T-helper 22 cell (primary cell): ENCODE results near the gene SOX9.
"Not testable (repeated sequence)": the region's sequence is repeated elsewhere in the genome, so short reads cannot be mapped to it uniquely, and the experiment has no call there.

Experiments
- DNase-seq: peaks from one replicate; pipeline ENCODE4 v3.0.0-alpha.2; 2020; ENCODE audit warnings: low read depth

The SOX9 gene

GRCh38 chr17:72126575-72127486 lies 6.0 kb downstream of the SOX9 start:
- no peak for DNase-seq

- DNase-seq = no peak
These were observed 7.2 kb downstream of the SOX9 start for GRCh38 chr17:72128039-72128438.

GRCh38 chr17:72134608-72135394 lies 14.0 kb downstream of the SOX9 start:
- no peak for DNase-seq

DNA sequence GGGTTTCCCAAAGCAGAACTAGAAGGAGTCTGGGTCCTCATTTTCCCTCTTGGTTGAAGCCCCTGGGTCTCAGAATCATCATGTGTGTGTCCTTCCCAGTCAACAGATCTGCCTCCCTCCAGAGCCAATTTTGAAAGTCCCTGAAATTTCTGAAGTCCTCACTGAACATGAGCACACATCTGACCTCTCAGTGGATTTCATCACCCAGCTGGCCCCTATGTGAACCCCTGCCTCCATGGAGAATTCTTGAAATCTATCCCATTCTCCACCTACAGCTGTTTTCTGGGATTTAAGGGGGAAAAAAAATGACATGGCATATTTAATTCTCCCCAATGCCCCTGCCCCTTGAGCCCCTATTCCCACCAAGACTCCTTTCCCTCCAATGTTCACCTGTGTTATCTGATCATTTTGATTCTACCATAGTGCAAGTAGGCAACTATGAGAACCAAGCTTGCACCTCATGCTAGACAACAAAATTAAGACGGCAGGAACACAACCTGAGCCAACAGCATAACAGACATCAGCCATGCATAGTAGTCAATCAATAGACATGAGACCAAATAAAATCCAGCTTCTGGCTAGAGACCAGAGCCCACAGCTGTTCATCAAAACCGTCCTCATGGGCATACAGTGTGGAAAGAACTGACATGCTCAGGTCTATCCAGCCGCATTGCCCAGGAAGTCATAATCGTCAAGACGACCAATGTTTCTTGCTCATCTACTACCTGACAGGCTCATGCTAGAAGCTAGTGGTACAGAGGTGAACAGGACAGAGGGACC lies 14.9 kb downstream of the SOX9 start:
- DNase-seq = no peak

DNA sequence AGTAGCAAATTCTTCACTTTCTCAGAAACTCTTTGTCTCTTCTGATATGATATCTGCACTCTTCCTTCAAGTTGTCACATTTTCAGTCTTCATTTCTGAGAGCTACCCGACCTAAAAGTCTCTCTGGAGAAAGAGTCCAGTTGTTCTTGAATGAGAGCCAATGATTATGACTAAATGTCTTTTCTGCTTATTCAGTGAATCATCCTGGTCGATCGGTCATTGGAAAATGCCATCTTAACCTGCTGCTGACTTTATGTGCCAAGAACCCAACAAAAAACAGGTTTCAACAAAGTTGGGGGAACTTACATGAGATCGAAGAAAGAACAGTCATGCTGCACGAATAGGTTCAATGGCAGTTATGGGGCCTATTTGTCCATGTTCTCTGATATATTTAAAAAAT lies 15.9 kb downstream of the SOX9 start:
- no peak for DNase-seq

GRCh38 chr17:72137161-72137560 lies 16.3 kb downstream of the SOX9 start:
- DNase-seq = no peak

DNA sequence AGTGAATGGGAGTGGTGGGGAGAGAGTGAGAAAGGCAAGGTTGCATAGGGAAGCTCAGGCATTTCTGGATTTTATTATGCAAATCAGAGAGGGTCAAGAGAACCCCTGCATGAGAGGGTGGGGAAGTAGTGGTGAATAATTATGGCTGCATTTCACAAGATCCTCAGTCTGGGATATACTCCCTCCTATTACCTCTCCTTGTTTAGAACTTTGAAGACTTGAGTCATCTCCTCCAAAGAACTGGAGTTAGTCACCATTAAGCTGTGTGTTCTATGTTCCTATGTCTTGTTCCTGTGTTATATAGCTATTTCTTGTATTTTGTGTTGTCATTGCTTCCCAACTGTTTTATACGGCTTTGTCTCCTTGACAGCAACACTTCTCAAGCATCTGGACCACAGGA lies 18.4 kb downstream of the SOX9 start:
- no peak for DNase-seq

DNA sequence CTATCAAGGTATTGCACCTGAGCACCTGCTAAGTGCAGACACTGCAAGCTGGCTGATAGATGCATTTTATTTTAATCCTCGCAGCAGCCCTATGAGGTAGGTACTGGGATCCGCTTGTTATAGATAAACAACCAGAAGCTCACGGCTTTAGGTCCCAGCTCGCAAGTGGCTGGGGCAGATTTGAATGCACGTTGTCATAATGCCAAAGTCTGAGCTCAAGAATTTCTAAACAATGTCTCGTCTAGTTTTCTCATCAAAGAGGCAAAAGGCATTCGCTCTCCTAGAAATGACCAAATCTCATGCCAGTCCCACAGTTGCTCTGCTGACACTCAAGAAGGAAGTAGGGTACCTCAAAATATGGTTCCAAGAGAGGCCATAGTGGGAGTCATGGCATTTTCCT lies 20.5 kb downstream of the SOX9 start:
- no peak for DNase-seq

DNA sequence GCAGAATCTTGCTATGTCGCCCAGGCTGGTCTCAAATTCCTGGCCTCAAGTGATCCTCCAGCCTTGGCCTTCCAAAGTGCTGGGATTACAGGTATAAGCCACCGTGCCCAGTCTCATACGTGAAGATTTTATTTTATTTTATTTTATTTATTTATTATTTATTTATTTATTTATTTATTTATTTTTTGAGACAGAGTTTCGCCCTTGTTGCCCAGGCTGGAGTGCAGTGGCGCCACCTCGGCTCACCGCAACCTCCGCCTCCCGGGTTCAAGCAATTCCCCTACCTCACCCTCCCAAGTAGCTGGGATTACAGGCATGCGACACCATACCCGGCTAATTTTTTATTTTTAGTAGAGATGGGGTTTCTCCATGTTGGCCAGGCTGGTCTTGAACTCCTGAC lies 21.3 kb downstream of the SOX9 start:
- not testable (repeated sequence) for DNase-seq

- DNase-seq = no peak
These were observed 21.8 kb downstream of the SOX9 start for GRCh38 chr17:72142614-72143013.

- no peak for DNase-seq
These were observed 22.4 kb downstream of the SOX9 start for GRCh38 chr17:72143245-72143644.

DNA sequence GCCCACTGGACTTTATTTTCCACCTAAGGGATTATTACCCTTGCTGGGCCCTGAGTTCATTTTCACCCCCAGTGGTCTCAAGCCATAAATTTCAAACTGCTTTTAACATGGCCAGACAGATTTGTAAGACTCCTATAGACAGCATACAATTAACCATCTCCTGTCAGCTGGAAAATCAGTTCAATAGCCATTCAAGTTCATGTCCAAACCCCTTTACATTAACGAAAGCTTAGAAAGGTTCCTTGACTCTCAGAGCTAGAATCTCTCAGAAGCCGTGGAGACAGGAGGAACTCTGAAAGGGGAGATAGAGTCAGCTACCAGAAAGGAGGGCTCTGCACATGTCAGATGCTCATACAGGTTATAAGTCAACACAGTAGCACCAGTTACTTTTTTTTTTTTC lies 23.3 kb downstream of the SOX9 start:
- no peak for DNase-seq

- no peak for DNase-seq
These were observed 24.7 kb downstream of the SOX9 start for GRCh38 chr17:72145562-72145961.

GRCh38 chr17:72145962-72146361 lies 25.1 kb downstream of the SOX9 start:
- no peak for DNase-seq

- no peak for DNase-seq
These were observed 25.6 kb downstream of the SOX9 start for GRCh38 chr17:72146371-72146770.

DNA sequence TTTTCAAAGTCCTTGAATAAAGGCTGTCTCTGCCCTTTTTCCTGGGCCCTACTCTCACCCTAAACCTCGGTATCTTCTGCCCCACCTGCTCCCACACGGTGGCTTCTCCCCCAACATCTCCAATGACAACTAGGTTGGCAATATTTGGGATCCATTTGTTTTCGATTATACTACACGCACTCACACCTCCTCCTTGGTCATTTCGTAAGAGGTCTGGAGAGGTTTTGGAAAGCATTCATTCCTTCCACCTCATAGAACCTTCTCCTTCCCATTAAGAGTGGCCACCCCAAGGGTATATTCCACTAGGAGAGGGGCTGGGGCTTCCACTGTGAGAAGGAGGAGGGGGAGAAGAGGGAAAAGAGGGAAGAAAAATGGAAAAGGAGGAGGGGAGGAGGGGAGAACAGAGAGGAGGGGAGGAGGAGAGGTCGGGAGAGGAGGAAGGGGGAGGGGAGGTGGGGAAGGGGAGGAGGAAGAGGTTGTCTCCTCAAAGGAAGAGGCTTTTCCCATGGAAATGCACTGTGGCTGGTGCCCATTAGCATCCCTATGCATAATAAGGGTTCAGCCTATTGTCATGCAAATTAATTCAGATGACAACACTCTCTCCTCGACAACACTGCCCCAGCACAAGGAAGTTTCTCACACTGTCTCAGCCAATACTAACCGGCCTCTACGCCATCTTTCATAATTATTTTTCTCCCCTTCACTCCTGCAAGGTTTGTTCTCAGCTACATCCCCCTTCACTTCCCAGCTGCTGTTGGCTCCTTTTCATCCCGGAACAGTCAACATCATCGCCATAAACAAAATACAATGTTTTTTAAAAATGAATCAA lies 30.0 kb downstream of the SOX9 start:
- DNase-seq = no peak

DNA sequence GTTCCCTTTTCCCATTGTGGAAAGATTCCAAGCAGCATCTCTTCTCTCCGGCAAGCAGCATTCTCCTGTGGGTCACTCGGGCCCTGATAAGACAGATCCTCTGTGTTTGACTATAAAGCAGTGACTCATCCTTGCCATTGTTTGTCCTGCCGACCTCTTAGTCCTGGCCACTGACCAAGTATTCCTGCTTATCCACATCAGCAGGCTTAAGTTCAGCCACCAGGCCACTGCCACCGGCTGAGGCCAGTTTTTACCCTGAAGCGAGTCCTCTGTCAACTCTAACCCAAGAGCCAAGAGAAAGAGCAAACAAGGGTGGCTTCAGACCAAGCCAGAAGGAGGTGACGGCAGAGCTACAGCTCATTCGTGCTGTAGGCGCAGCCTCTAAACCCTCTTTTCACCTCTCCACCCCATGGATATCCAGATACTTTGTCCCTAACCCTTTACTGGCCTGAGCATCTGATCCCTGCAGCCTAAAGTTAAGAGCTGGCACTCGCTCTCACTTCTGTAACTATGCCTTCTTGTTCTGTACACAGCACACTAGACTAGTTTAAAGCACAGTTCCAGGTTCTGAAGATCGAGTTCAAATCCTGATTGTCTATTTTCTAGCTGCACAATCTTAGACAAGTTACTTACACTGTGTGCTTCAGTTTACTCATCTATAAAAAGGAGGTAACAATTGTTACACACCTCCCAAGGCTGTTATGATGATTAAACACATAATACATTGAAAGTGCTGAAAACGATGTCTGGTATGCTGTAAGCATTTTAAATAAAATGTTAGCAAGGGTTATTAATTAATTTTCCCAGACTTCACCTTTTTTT lies 31.0 kb downstream of the SOX9 start:
- DNase-seq = no peak

DNA sequence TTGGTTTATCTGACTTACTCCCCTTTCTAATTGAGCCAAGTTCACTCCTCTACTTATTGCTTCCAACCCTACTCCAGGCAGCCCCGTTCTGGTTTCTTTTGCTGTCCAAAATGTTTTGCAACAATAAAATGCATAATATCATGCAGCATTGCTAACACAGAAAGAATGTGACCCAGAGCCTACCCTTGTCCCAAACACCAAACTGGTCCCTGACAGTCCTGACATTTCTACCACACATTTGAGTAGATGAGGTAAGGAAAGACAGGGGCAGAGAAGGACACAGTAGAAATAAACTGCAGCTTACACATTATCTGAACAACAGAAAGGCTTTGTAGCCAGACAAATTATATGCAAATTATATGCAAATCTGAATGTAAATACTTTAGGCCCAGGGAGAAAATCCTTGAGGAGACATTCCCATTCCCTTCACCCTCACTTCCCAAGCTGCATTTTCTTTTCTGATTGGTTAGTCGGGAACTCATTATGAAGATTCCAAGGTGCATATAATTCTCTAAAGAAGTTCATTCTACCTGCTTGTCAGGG lies 31.6 kb downstream of the SOX9 start:
- no peak for DNase-seq

GRCh38 chr17:72158895-72159885 lies 38.4 kb downstream of the SOX9 start:
- DNase-seq = no peak
